Measurements from ENCODE around the gene SLPI.

DNA sequence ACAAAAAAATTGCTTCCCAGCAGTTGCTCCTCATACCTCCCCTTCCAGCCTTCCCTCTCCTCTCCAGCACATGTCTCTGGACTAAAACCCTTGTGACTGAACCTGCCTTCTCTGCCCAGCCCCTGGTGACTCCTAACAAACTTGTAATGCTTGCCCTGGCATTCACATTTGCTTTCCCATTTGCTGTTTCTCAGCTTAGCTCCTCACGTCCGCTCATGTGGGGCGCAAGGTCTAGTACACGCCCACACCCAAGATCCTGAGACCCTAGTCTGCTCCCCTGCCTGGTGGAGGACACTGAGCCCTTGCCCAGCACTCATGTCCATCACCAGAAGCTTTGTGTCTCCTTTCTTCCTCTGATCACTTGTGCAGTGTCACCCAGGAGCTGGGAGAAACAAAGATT is 34.0 kb upstream of the SLPI start:
- TF ChIP-seq HDGF (IDR thresholded peaks at IDR 0.05) (no peak), POLR2A (IDR thresholded peaks at IDR 0.05; ENCODE audit: low read depth, low read length) (no peak), NFYB (IDR thresholded peaks at IDR 0.05; ENCODE audit: insufficient read depth, low read depth, low read length) (no peak), CREB1 (IDR thresholded peaks at IDR 0.05; ENCODE audit: low read depth) (no peak), CTCF (IDR thresholded peaks at IDR 0.05 in 2 of 3, conservative IDR thresholded peaks at IDR 0.05 in 1 of 3; ENCODE audit: control insufficient read depth in 2 of 3, extremely low read depth in 1 of 3, insufficient read depth in 1 of 3, low read depth in 3 of 3, low read length in 3 of 3) (no peak), CHD4 (IDR thresholded peaks at IDR 0.05) (no peak), CBFB (IDR thresholded peaks at IDR 0.05; ENCODE audit: low read depth) (no peak), BRCA1 (IDR thresholded peaks at IDR 0.05; ENCODE audit: low read depth, low read length) (no peak), RBBP5 (conservative IDR thresholded peaks at IDR 0.05) (no peak), YY1 (IDR thresholded peaks at IDR 0.05; ENCODE audit: low read depth, low read length) (no peak), EZH2 (IDR thresholded peaks at IDR 0.05; ENCODE audit: borderline replicate concordance, control insufficient read depth, low read depth, low read length) (no peak)
